AG09319 (cell line): ENCODE data around the gene NDUFAF2.

Experiments
- DNase-seq: peaks from one replicate; pipeline ENCODE4 v3.0.0-alpha.2; 2010; ENCODE audit warnings: low read depth; ENCODE audit errors: extremely low read depth
- TF ChIP-seq, protein P1 (sequence below): IDR thresholded peaks from 2 replicates; pipeline ENCODE4 v1.5.1; 2011; ENCODE audit warnings: low read depth, mild to moderate bottlenecking, inconsistent platforms, low read length, moderate library complexity

Gene NDUFAF2

GRCh38 chr5:60943624-60944023 lies 1.4 kb upstream of the NDUFAF2 start:
- no peak for DNase-seq
- TF ChIP-seq, protein P1, sequence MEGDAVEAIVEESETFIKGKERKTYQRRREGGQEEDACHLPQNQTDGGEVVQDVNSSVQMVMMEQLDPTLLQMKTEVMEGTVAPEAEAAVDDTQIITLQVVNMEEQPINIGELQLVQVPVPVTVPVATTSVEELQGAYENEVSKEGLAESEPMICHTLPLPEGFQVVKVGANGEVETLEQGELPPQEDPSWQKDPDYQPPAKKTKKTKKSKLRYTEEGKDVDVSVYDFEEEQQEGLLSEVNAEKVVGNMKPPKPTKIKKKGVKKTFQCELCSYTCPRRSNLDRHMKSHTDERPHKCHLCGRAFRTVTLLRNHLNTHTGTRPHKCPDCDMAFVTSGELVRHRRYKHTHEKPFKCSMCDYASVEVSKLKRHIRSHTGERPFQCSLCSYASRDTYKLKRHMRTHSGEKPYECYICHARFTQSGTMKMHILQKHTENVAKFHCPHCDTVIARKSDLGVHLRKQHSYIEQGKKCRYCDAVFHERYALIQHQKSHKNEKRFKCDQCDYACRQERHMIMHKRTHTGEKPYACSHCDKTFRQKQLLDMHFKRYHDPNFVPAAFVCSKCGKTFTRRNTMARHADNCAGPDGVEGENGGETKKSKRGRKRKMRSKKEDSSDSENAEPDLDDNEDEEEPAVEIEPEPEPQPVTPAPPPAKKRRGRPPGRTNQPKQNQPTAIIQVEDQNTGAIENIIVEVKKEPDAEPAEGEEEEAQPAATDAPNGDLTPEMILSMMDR: no peak

- peak; percentile 20 for DNase-seq
These were observed 795 bp downstream of the NDUFAF2 start for GRCh38 chr5:60945813-60946187.

GRCh38 chr5:60948738-60949137 lies 3.7 kb downstream of the NDUFAF2 start:
- DNase-seq: no peak
- TF ChIP-seq, protein P1: no peak

More at GRCh38 chr5:60945813-60946187, 795 bp downstream of the NDUFAF2 start:
- TF ChIP-seq, protein P1: no peak

DNA sequence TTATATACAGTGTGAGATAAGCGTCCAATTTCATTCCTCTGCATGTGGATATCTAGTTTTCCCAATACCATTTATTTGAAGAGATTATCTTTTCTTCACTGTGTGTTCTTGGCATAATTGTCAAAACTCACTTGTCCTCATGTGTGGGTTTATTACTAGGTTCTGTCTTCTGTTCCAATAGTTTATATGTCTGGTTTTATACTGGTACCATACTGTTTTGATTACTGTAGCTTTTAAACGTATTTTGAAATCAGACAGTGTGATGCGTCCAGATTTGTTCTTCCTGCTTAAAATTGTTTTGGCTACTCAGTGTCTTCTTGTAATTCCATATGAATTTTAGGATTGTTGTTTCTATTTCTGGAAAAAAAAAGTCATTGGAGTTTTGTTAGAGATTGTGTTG lies 10.2 kb downstream of the NDUFAF2 start:
- TF ChIP-seq, protein P1: no peak
- no peak for DNase-seq

GRCh38 chr5:60958088-60958487 lies 13.1 kb downstream of the NDUFAF2 start:
- TF ChIP-seq, protein P1: no peak
- no peak for DNase-seq

GRCh38 chr5:60958712-60959111 lies 13.7 kb downstream of the NDUFAF2 start:
- TF ChIP-seq, protein P1: no peak

DNA sequence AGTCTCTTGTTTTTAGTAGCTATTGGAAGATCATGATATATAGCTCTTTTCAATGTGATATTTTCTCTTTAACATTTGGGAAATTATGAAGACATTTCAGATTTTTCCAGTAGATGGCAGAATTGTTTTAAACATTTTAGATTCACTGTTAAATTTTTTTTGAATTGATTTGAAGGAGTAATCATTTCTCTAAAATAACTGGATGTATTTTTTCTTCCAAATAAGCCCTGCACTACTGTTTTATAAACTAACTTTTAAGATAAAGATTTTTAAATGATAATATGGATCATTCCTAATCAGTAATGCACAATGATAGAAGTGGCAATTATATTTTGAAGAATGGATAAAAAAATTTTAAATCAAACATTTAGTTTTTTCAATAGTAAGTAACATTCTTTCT lies 14.2 kb downstream of the NDUFAF2 start:
- DNase-seq: no peak

More at GRCh38 chr5:60958712-60959111, 13.7 kb downstream of the NDUFAF2 start:
- no peak for DNase-seq

More for the DNA sequence above, 14.2 kb downstream of the NDUFAF2 start:
- TF ChIP-seq, protein P1: peak; percentile 17
